ENCODE data around the gene ZNF300. TPM values are rescaled to one million over a fixed set of nuclear protein-coding genes. Genes with fewer than 3 reads are reported as not detected.
"Not testable (repeated sequence)": the region's sequence is repeated elsewhere in the genome, so short reads cannot be mapped to it uniquely, and the experiment has no call there.

ZNF300 gene
- total and polyA plus RNA-seq, 2 of the 13 experiments (the other 11 are each of a cell fraction or from before 2014, with no cell fraction given) = 2.7 to 6.8 TPM

DNA sequence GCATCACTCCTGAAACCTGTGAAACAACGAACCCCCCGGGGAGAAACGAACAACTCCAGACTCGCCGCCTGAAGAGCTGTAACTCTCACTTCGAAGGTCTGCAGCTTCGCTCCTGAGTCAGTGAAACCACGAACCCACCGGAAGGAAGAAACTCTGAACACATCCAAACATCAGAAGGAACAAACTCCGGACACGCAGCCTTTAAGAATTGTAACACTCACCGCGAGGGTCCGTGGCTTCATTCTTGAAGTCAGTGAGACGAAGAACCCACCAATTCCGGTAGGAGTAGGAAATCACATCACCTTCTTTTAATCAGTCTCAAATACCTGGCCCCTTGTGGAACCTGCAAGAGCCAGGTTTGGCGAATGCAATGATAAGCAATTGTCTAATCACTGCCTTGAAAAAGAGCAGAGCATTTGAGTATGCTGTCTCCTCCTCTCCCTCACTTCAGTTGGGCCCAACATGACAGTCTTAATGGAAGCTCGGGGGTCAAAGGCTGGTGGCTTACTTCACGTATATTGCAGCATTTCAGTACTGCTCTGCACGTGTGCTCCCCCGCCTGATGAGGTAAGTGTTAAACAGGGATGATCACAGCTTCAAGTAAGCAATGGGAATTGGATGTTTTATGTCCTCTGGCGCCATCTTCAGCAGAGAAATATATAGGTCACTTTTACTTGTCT, 58.0 kb downstream of the ZNF300 start (continued):
- TF ChIP-seq, protein P1, sequence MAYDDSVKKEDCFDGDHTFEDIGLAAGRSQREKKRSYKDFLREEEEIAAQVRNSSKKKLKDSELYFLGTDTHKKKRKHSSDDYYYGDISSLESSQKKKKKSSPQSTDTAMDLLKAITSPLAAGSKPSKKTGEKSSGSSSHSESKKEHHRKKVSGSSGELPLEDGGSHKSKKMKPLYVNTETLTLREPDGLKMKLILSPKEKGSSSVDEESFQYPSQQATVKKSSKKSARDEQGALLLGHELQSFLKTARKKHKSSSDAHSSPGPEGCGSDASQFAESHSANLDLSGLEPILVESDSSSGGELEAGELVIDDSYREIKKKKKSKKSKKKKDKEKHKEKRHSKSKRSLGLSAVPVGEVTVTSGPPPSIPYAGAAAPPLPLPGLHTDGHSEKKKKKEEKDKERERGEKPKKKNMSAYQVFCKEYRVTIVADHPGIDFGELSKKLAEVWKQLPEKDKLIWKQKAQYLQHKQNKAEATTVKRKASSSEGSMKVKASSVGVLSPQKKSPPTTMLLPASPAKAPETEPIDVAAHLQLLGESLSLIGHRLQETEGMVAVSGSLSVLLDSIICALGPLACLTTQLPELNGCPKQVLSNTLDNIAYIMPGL (CRISPR knock-in tag; IDR thresholded peaks at IDR 0.05; ENCODE audit: borderline replicate concordance in 1 of 2, low read depth in 1 of 2) = peak; percentile 34 to 36; a peak in 2 of 4 replicates
- TF ChIP-seq SMC3 (IDR thresholded peaks at IDR 0.05; ENCODE audit: low read length) = peak; percentile 63; the same call in 1 of the 2 replicates
- no peak for TF ChIP-seq ZNF207 (IDR thresholded peaks at IDR 0.05; ENCODE audit: borderline replicate concordance)
- peak; percentile 68 for TF ChIP-seq CEBPG (CRISPR knock-in tag; IDR thresholded peaks at IDR 0.05)
- TF ChIP-seq ZNF350 (CRISPR knock-in tag; IDR thresholded peaks at IDR 0.05; ENCODE audit: borderline replicate concordance, low read depth) = no peak
- TF ChIP-seq SMARCC2 (IDR thresholded peaks at IDR 0.05) = no peak
- no peak for TF ChIP-seq NFKBIZ (CRISPR knock-in tag; IDR thresholded peaks at IDR 0.05)
- no peak for TF ChIP-seq TAF15 (IDR thresholded peaks at IDR 0.05; ENCODE audit: low read depth, low read length, poor library complexity, severe bottlenecking)
- TF ChIP-seq, protein P2, sequence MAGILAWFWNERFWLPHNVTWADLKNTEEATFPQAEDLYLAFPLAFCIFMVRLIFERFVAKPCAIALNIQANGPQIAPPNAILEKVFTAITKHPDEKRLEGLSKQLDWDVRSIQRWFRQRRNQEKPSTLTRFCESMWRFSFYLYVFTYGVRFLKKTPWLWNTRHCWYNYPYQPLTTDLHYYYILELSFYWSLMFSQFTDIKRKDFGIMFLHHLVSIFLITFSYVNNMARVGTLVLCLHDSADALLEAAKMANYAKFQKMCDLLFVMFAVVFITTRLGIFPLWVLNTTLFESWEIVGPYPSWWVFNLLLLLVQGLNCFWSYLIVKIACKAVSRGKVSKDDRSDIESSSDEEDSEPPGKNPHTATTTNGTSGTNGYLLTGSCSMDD (CRISPR knock-in tag; IDR thresholded peaks at IDR 0.05) = no peak
- TF ChIP-seq, protein P3, sequence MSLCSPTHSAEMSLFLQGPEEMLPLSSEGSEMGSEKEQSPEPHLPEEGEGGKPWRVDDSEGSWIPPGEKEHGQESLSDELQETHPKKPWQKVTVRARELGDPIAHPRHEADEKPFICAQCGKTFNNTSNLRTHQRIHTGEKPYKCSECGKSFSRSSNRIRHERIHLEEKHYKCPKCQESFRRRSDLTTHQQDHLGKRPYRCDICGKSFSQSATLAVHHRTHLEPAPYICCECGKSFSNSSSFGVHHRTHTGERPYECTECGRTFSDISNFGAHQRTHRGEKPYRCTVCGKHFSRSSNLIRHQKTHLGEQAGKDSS (CRISPR knock-in tag; IDR thresholded peaks at IDR 0.05; ENCODE audit: borderline replicate concordance, low read depth) = no peak
- no peak for TF ChIP-seq ZSCAN12 (CRISPR knock-in tag; IDR thresholded peaks at IDR 0.05)
- TF ChIP-seq, protein P4, sequence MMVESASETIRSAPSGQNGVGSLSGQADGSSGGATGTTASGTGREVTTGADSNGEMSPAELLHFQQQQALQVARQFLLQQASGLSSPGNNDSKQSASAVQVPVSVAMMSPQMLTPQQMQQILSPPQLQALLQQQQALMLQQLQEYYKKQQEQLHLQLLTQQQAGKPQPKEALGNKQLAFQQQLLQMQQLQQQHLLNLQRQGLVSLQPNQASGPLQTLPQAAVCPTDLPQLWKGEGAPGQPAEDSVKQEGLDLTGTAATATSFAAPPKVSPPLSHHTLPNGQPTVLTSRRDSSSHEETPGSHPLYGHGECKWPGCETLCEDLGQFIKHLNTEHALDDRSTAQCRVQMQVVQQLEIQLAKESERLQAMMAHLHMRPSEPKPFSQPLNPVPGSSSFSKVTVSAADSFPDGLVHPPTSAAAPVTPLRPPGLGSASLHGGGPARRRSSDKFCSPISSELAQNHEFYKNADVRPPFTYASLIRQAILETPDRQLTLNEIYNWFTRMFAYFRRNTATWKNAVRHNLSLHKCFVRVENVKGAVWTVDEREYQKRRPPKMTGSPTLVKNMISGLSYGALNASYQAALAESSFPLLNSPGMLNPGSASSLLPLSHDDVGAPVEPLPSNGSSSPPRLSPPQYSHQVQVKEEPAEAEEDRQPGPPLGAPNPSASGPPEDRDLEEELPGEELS (CRISPR knock-in tag; IDR thresholded peaks at IDR 0.05) = peak; percentile 45; the same call in 1 of the 2 replicates
- TF ChIP-seq ZNF878 (CRISPR knock-in tag; IDR thresholded peaks at IDR 0.05) = no peak
- TF ChIP-seq FOSL2 (CRISPR knock-in tag; IDR thresholded peaks at IDR 0.05) = 0 out of 2 replicates have a peak, but pooled peaks have one; percentile 17
- TF ChIP-seq, protein P5, sequence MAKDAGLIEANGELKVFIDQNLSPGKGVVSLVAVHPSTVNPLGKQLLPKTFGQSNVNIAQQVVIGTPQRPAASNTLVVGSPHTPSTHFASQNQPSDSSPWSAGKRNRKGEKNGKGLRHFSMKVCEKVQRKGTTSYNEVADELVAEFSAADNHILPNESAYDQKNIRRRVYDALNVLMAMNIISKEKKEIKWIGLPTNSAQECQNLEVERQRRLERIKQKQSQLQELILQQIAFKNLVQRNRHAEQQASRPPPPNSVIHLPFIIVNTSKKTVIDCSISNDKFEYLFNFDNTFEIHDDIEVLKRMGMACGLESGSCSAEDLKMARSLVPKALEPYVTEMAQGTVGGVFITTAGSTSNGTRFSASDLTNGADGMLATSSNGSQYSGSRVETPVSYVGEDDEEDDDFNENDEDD (CRISPR knock-in tag; IDR thresholded peaks at IDR 0.05; ENCODE audit: borderline replicate concordance) = peak; percentile 78; the same call in 1 of the 2 replicates

DNA sequence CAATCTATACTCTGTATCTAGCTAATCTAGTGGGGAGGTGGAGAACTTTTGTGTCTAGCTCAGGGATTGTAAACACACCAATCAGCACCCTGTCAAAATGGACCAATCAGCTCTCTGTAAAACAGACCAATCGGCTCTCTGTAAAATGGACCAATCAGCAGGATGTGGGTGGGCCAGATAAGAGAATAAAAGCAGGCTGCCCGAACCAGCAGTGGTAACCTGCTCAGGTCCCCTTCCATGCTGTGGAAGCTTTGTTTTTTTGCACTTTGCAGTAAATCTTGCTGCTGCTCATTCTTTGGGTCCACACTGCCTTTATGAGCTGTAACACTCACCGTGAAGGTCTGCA, 58.5 kb downstream of the ZNF300 start, which contains the start of gene IRGM:
TSS of gene IRGM (plus strand) at position 214 of the 346 bp plus-strand sequence. CDS start 1,603 bp downstream, outside the sequence.
- not testable (repeated sequence) for H3K9me3 ChIP-seq (ENCODE audit: low read length); H3K9ac ChIP-seq (ENCODE audit: insufficient read depth, low read depth, low read length); DNase-seq (ENCODE audit: low spot score); H2AFZ ChIP-seq (ENCODE audit: low read length); H4K20me1 ChIP-seq (ENCODE audit: insufficient read depth, low read length); H3K4me3 ChIP-seq (replicated peaks in 1 of 3; ENCODE audit: insufficient read depth in 1 of 3, low read depth in 2 of 3, low read length in 3 of 3); H3K79me2 ChIP-seq (ENCODE audit: insufficient read depth, low read length); ATAC-seq; H3K27ac ChIP-seq (ENCODE audit: extremely low read length, insufficient read depth, low read length); FAIRE-seq; BruUV-seq (replicated peaks); H3K4me2 ChIP-seq (ENCODE audit: low read depth, low read length); H3K27me3 ChIP-seq (ENCODE audit: control insufficient read depth in 1 of 2, insufficient read depth in 2 of 2, low read length in 2 of 2); H3K4me1 ChIP-seq (ENCODE audit: insufficient read depth, low read length); H3K36me3 ChIP-seq (replicated peaks in 1 of 2; ENCODE audit: control insufficient read depth in 1 of 2, insufficient read depth in 2 of 2, low read length in 2 of 2)
- POLR2A ChIA-PET = interaction anchor here (1.5 kb wide), 1 partner anchor 146 kb away, joined by 4 read pairs; the partner anchor contains the start of gene RBM22
- CTCF ChIA-PET (ENCODE audit: low intra/inter-chr PET ratio, low total read pairs) = interaction anchor here (1.9 to 3.3 kb wide), 3 partner anchors 45 to 286 kb away, joined by 5 to 23 read pairs (median 16); no protein-coding TSS in a partner anchor
- WGBS (ENCODE audit: low lambda C conversion rate) = 33% methylated on average over 3 of the region's 3 CpGs
- in situ Hi-C loops (cut with HindIII; ENCODE audit: extremely low pct_ligation_motif_present, low pct_unique_long_range_greater_than_20kb) = loop anchor here (5.0 kb wide), 2 partner anchors 44 to 284 kb away; no protein-coding TSS in a partner anchor
- intact Hi-C loops (cut with micrococcal nuclease; ENCODE audit: unreplicated experiment) = loop anchor here (5.0 kb wide), 1 partner anchor 189 kb away; no protein-coding TSS in a partner anchor
